Suprapubic skin (tissue), 4 donors: ENCODE results near the gene SIGLEC5.

ENCODE experiments used
- CTCF ChIP-seq, 2 donors: fragments of 200-600 bp in 1 of 2; fragments of 450-650 bp in 1 of 2; sonication (generic) in 1 of 2; IDR thresholded peaks; one replicate each; pipeline ENCODE4 v1.5.1; 2016 to 2019; ENCODE audit warnings: antibody characterized with exemption in 2 of 2, mild to moderate bottlenecking in 1 of 2, moderate library complexity in 1 of 2
- EP300 ChIP-seq: sonication (generic); formaldehyde crosslinking; IDR thresholded peaks from one replicate; pipeline ENCODE4 v1.6.1; 2017; ENCODE audit warnings: antibody characterized with exemption
- POLR2A ChIP-seq, 2 donors: fragments of 450-650 bp; IDR thresholded peaks; one replicate each; pipeline ENCODE4 v1.6.1; 2017; ENCODE audit warnings: antibody characterized with exemption in 2 of 2, mild to moderate bottlenecking in 2 of 2, moderate library complexity in 2 of 2
- POLR2AphosphoS5 ChIP-seq, 3 donors: sonication (generic); formaldehyde crosslinking; IDR thresholded peaks; one replicate each; pipeline ENCODE4 v1.6.1; 2017; ENCODE audit warnings: antibody characterized with exemption in 3 of 3

DNA sequence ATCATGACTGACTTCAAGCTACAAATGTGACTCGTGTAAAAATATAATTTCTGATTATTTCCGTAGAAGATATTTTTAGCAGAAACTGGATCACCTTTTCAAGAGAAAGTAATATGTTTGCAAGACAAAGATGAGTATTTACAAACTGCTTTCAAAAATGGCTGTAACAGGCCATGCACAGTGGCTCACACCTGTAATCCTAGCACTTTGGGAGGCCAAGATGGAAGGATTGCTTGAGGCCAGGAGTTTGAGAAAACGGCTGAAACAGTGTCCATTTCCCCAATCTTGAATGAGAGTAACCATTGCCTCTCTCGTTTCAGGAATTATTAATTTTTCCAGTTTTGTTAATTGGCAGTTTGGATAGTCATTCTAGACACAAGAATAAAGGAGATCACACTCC is 62.6 kb downstream of the SIGLEC5 start:
- TF ChIP-seq POLR2A (IDR thresholded peaks at IDR 0.05) (no peak), CTCF (IDR thresholded peaks at IDR 0.05) (no peak), EP300 (no peak), POLR2AphosphoS5 (IDR thresholded peaks at IDR 0.05) (no peak)
